Fibroblast of lung (primary cell): ENCODE measurements around the gene GFER.

Source experiments
- CTCF ChIP-seq, 2 donors: IDR thresholded peaks in 1 of 2; conservative IDR thresholded peaks in 1 of 2; 1 replicate in 1 of 2; 2 replicates in 1 of 2; pipeline ENCODE4 v1.5.1; 2011 to 2012; ENCODE audit warnings: low read length in 2 of 2, control low read depth in 1 of 2, inconsistent platforms in 1 of 2, low read depth in 1 of 2, mild to moderate bottlenecking in 1 of 2
- EZH2 ChIP-seq: IDR thresholded peaks from 2 replicates; pipeline ENCODE4 v1.5.1; 2012; ENCODE audit warnings: low read length, control low read depth, mild to moderate bottlenecking; ENCODE audit errors: missing control alignments

- TF ChIP-seq CTCF (conservative IDR thresholded peaks at IDR 0.05 in 1 of 2, IDR thresholded peaks at IDR 0.05 in 1 of 2; ENCODE audit: low read depth in 1 of 2, low read length in 2 of 2) (no peak), EZH2 (no peak)
Observed at GRCh38 chr16:1975432-1976215, 8.4 kb upstream of the GFER start.
